ENCODE data around the gene RUNX2. TPM values are rescaled to one million over a fixed set of nuclear protein-coding genes. Genes with fewer than 3 reads are reported as not detected.
"Not testable (repeated sequence)": the region's sequence is repeated elsewhere in the genome, so short reads cannot be mapped to it uniquely, and the experiment has no call there.

RUNX2 gene
- total RNA-seq: 1 to 10 TPM in 1 of 2 donors, under 1 TPM in 1; 0.42 to 1.1 TPM
- 1 to 10 TPM in 1 of 2 donors, under 1 TPM in 1; 0.09 to 1.5 TPM for polyA plus RNA-seq

- Histone ChIP-seq H3K4me3 (ENCODE audit: low read depth in 1 of 3, low read length in 3 of 3) (no peak within 1 kb of the TSS), H3K36me3 (ENCODE audit: control insufficient read depth in 4 of 4, insufficient read depth in 3 of 4, low read depth in 1 of 4, low read length in 3 of 4) (no peaks in the 10 kb centered on the region), H3K27ac (ENCODE audit: low read depth in 1 of 2, low read length in 2 of 2) (no peak within 1 kb of the TSS), H3K9me3 (ENCODE audit: control insufficient read depth in 4 of 4, low read length in 3 of 4) (no peaks in the 10 kb centered on the region), H3K9ac (ENCODE audit: low read depth in 1 of 2, low read length in 2 of 2) (no peak within 1 kb of the TSS), H3K4me1 (ENCODE audit: control insufficient read depth in 4 of 4, insufficient read depth in 4 of 4, low read length in 3 of 4) (no peaks in the 10 kb centered on the region), H3K27me3 (ENCODE audit: control insufficient read depth in 4 of 4, insufficient read depth in 4 of 4, low read length in 3 of 4) (no peaks in the 10 kb centered on the region)
- 70% methylated on average over 5 of the region's 5 CpGs for WGBS
- DNase-seq (ENCODE audit: low spot score): no peak
- TF ChIP-seq TAF1 (conservative IDR thresholded peaks at IDR 0.05): peak; percentile 63
- TF ChIP-seq CTCF (IDR thresholded peaks at IDR 0.05; ENCODE audit: low read depth, low read length, missing input control): no peak
- no peak for TF ChIP-seq EGR1 (IDR thresholded peaks at IDR 0.05; ENCODE audit: low read depth in 2 of 2)
- peak in 1 of 2 donors; percentile 16 for TF ChIP-seq RAD21 (IDR thresholded peaks at IDR 0.05)
- peak; percentile 11 for TF ChIP-seq SP1 (IDR thresholded peaks at IDR 0.05)
- no peak for TF ChIP-seq HNF4A (conservative IDR thresholded peaks at IDR 0.05)
- TF ChIP-seq FOXA1 (IDR thresholded peaks at IDR 0.05): no peak
Measured at GRCh38 chr6:45327956-45328522, at the start of gene RUNX2. TSS of gene RUNX2 (plus strand) at chr6:45328330. CDS start at chr6:45328727, 397 bp downstream.

DNA sequence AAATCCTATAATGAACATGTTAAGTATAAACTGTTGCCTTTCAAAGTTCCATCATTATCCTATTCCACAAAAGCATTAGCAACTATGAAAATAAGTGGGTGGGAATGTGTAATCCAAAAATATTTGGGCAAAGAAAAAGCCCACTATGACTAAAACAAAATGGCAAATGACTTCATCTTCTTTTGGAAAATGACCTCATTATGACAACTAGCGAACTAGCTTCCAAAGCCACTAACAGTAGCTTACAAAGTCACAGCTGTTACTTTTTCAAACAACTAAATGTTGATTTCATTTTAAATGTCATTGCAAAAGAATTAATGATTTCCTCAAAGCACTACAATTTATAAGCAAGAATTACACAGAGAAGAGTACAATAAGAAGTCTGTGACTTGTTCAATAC, 49.8 kb upstream of the RUNX2 start:
- Histone ChIP-seq H3K4me3 (ENCODE audit: low read depth in 1 of 3, low read length in 3 of 3) (no peak overlapping the region), H3K27ac (ENCODE audit: low read depth in 1 of 2, low read length in 2 of 2) (no peak overlapping the region), H3K9me3 (ENCODE audit: control insufficient read depth in 4 of 4, low read length in 3 of 4) (no peaks in the 10 kb centered on the region), H3K4me1 (ENCODE audit: control insufficient read depth in 4 of 4, insufficient read depth in 4 of 4, low read length in 3 of 4) (no peaks in the 10 kb centered on the region), H3K27me3 (ENCODE audit: control insufficient read depth in 4 of 4, insufficient read depth in 4 of 4, low read length in 3 of 4) (no peaks in the 10 kb centered on the region), H3K36me3 (ENCODE audit: control insufficient read depth in 4 of 4, insufficient read depth in 3 of 4, low read depth in 1 of 4, low read length in 3 of 4) (no peaks in the 10 kb centered on the region), H3K9ac (ENCODE audit: low read depth in 1 of 2, low read length in 2 of 2) (no peak overlapping the region)
- 95% methylated on average over 1 of the region's 1 CpG for WGBS
- TF ChIP-seq TAF1 (conservative IDR thresholded peaks at IDR 0.05) (no peak), FOXA1 (IDR thresholded peaks at IDR 0.05) (no peak), NR2F2 (IDR thresholded peaks at IDR 0.05) (no peak)
- TF ChIP-seq, protein P1, sequence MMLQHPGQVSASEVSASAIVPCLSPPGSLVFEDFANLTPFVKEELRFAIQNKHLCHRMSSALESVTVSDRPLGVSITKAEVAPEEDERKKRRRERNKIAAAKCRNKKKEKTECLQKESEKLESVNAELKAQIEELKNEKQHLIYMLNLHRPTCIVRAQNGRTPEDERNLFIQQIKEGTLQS (IDR thresholded peaks at IDR 0.05): no peak
- DNase-seq (ENCODE audit: low spot score): no peak

DNA sequence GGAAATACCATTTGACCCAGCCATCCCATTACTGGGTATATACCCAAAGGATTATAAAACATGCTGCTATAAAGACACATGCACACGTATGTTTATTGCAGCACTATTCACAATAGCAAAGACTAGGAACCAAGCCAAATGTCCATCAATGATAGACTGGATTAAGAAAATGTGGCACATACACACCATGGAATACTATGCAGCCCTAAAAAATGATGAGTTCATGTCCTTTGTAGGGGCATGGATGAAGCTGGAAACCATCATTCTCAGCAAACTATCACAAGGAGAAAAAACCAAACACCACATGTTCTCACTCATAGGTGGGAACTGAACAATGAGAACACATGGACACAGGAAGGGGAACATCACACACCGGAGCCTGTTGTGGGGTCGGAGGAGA, 41.4 kb upstream of the RUNX2 start:
- not testable (repeated sequence) for H3K9ac ChIP-seq (ENCODE audit: low read depth in 1 of 2, low read length in 2 of 2); H3K27me3 ChIP-seq (ENCODE audit: control insufficient read depth in 4 of 4, insufficient read depth in 4 of 4, low read length in 3 of 4); H3K27ac ChIP-seq (ENCODE audit: low read depth in 1 of 2, low read length in 2 of 2); H3K36me3 ChIP-seq (ENCODE audit: control insufficient read depth in 4 of 4, insufficient read depth in 3 of 4, low read depth in 1 of 4, low read length in 3 of 4); H3K9me3 ChIP-seq (ENCODE audit: control insufficient read depth in 4 of 4, low read length in 3 of 4); DNase-seq (ENCODE audit: low spot score); H3K4me3 ChIP-seq (ENCODE audit: low read depth in 1 of 3, low read length in 3 of 3); H3K4me1 ChIP-seq (ENCODE audit: control insufficient read depth in 4 of 4, insufficient read depth in 4 of 4, low read length in 3 of 4)
- 90% methylated on average over 3 of the region's 3 CpGs for WGBS

DNA sequence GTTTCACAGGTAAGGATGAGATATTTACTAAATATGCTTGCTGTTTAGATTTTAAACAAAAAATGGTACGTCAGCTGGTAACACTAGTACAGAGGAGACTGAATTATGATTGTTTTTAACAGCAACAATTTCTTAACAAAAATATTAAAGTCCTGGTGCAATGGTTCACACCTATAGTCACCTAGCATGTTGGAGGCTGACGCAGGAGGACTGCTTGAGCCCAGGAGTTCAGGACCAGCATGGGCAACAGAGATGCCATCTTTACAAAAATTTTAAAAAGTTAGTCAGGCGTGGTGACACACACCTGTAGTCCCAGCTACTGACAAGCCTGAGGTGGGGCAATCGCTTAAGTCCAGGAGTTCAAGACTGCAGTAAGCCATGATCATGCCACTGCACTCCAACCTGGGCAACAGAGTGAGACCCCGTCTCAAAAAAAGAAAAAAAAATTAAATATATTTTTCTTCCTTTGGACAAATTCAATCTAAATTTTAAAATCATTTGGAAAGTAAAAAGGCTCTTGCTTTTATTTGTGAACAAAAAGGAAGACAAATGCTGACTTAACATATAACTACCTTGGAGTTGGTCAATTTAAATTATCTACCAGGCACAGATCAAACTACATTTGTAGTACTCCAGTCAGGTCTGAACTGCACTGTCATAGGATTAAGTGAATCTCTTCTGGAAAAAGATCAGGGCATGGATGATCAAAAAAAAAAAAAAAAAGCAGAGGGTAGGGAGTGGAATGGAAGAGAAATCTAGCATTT, 38.2 kb upstream of the RUNX2 start:
- Histone ChIP-seq H3K9me3 (ENCODE audit: control insufficient read depth in 4 of 4, low read length in 3 of 4) (no peaks in the 10 kb centered on the region), H3K27me3 (ENCODE audit: control insufficient read depth in 4 of 4, insufficient read depth in 4 of 4, low read length in 3 of 4) (no peaks in the 10 kb centered on the region), H3K4me3 (ENCODE audit: low read depth in 1 of 3, low read length in 3 of 3) (no peak overlapping the region), H3K9ac (ENCODE audit: low read depth in 1 of 2, low read length in 2 of 2) (no peak overlapping the region), H3K36me3 (ENCODE audit: control insufficient read depth in 4 of 4, insufficient read depth in 3 of 4, low read depth in 1 of 4, low read length in 3 of 4) (no peaks in the 10 kb centered on the region), H3K27ac (ENCODE audit: low read depth in 1 of 2, low read length in 2 of 2) (no peak overlapping the region), H3K4me1 (ENCODE audit: control insufficient read depth in 4 of 4, insufficient read depth in 4 of 4, low read length in 3 of 4) (no peaks in the 10 kb centered on the region)
- DNase-seq (ENCODE audit: low spot score): no peak
- TF ChIP-seq, protein P2, sequence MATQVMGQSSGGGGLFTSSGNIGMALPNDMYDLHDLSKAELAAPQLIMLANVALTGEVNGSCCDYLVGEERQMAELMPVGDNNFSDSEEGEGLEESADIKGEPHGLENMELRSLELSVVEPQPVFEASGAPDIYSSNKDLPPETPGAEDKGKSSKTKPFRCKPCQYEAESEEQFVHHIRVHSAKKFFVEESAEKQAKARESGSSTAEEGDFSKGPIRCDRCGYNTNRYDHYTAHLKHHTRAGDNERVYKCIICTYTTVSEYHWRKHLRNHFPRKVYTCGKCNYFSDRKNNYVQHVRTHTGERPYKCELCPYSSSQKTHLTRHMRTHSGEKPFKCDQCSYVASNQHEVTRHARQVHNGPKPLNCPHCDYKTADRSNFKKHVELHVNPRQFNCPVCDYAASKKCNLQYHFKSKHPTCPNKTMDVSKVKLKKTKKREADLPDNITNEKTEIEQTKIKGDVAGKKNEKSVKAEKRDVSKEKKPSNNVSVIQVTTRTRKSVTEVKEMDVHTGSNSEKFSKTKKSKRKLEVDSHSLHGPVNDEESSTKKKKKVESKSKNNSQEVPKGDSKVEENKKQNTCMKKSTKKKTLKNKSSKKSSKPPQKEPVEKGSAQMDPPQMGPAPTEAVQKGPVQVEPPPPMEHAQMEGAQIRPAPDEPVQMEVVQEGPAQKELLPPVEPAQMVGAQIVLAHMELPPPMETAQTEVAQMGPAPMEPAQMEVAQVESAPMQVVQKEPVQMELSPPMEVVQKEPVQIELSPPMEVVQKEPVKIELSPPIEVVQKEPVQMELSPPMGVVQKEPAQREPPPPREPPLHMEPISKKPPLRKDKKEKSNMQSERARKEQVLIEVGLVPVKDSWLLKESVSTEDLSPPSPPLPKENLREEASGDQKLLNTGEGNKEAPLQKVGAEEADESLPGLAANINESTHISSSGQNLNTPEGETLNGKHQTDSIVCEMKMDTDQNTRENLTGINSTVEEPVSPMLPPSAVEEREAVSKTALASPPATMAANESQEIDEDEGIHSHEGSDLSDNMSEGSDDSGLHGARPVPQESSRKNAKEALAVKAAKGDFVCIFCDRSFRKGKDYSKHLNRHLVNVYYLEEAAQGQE (IDR thresholded peaks at IDR 0.05): no peak
- TF ChIP-seq TAF1 (conservative IDR thresholded peaks at IDR 0.05) (no peak), SP1 (IDR thresholded peaks at IDR 0.05) (no peak), RAD21 (IDR thresholded peaks at IDR 0.05) (no peak), HNF4G (IDR thresholded peaks at IDR 0.05) (no peak), GABPA (IDR thresholded peaks at IDR 0.05 in 1 of 2, conservative IDR thresholded peaks at IDR 0.05 in 1 of 2) (no peak), FOXA2 (IDR thresholded peaks at IDR 0.05) (no peak), YY1 (IDR thresholded peaks at IDR 0.05) (no peak), FOXA1 (IDR thresholded peaks at IDR 0.05) (no peak), NR2F2 (IDR thresholded peaks at IDR 0.05) (no peak)
- WGBS: 96% methylated on average over 5 of the region's 5 CpGs

Data from liver (tissue), 9 donors.